Fibroblast of gingiva (primary cell): ENCODE measurements around the gene FAM111A.
A peak's percentile ranks its signal among the peaks of the same experiment; 100 is the strongest.
"Not testable (repeated sequence)": the region's sequence is repeated elsewhere in the genome, so short reads cannot be mapped to it uniquely, and the experiment has no call there.

Experiments
- DNase-seq: peaks from one replicate; pipeline ENCODE4 v3.0.0-alpha.2; 2011; ENCODE audit warnings: low read depth

FAM111A gene

GRCh38 chr11:59142530-59143507 is at the start of gene FAM111A:
FAM111A (plus strand) TSS chr11:59142856; CDS start chr11:59148873, 6,017 bp downstream.
- DNase-seq: peak; percentile 87

- not testable (repeated sequence) for DNase-seq
Observed at GRCh38 chr11:59093576-59093975, 49.1 kb upstream of the FAM111A start.

GRCh38 chr11:59095225-59095624 is 47.4 kb upstream of the FAM111A start:
- DNase-seq: not testable (repeated sequence)

GRCh38 chr11:59095972-59096575 is 46.6 kb upstream of the FAM111A start:
- DNase-seq: not testable (repeated sequence)

GRCh38 chr11:59097113-59097708 is 45.4 kb upstream of the FAM111A start:
- peak; percentile 54 for DNase-seq

GRCh38 chr11:59097938-59098337 is 44.7 kb upstream of the FAM111A start:
- DNase-seq: not testable (repeated sequence)

- peak; percentile 35 for DNase-seq
Observed at GRCh38 chr11:59102259-59102765, 40.3 kb upstream of the FAM111A start.

GRCh38 chr11:59106363-59107336 is 36.0 kb upstream of the FAM111A start, which contains the start of gene FAM111B:
FAM111B (plus strand) TSS chr11:59107237; CDS start chr11:59109626, 2,389 bp downstream.
- peak; percentile 90 for DNase-seq

- DNase-seq: not testable (repeated sequence)
Observed at GRCh38 chr11:59107721-59108120, 34.9 kb upstream of the FAM111A start.

- DNase-seq: no peak
Observed at GRCh38 chr11:59112494-59112893, 30.2 kb upstream of the FAM111A start.

- DNase-seq: no peak
Observed at GRCh38 chr11:59114344-59114743, 28.3 kb upstream of the FAM111A start.

- DNase-seq: no peak
Observed at GRCh38 chr11:59115553-59115952, 27.1 kb upstream of the FAM111A start.

GRCh38 chr11:59117774-59118173 is 24.9 kb upstream of the FAM111A start:
- DNase-seq: no peak

- no peak for DNase-seq
Observed at GRCh38 chr11:59119826-59120225, 22.8 kb upstream of the FAM111A start.

GRCh38 chr11:59135648-59136461 is 6.8 kb upstream of the FAM111A start:
- peak; percentile 65 for DNase-seq

- not testable (repeated sequence) for DNase-seq
Observed at GRCh38 chr11:59136551-59136950, 6.1 kb upstream of the FAM111A start.

GRCh38 chr11:59137190-59137589 is 5.5 kb upstream of the FAM111A start:
- DNase-seq: no peak

- DNase-seq: no peak
Observed at GRCh38 chr11:59138643-59139042, 4.0 kb upstream of the FAM111A start.

GRCh38 chr11:59141191-59141590 is 1.5 kb upstream of the FAM111A start:
- DNase-seq: no peak
